ENCODE data around the gene NBEA. TPM values are rescaled to one million over a fixed set of nuclear protein-coding genes. Genes with fewer than 3 reads are reported as not detected.
A peak's percentile ranks its signal among the peaks of the same experiment; 100 is the strongest.

The NBEA gene
- total and polyA plus RNA-seq, 8 donors, result 1.6 to 36.0 (median 7.7) TPM

- Histone ChIP-seq H3K4me1 (peaks cover 0 to 12% (median 0%) of the 10 kb centered on the region in 4 donors), H3K9me3 (no peaks in the 10 kb centered on the region), H3K27ac (no peak overlapping the region), H3K4me3 (no peak overlapping the region), H3K27me3 (no peaks in the 10 kb centered on the region), H3K36me3 (peaks cover 0 to 5% (median 0%) of the 10 kb centered on the region in 4 donors)
- intact Hi-C loops (cut with DNase I; ENCODE audit: low total_unique reads), result no loop called here
- no peak for DNase-seq
- 43 to 67% (median 59%) methylated on average over 1 of the region's 1 CpG for WGBS, 5 donors
- no peak for TF ChIP-seq EP300 (IDR thresholded peaks at IDR 0.05)
- no peak for TF ChIP-seq CTCF (IDR thresholded peaks at IDR 0.05)
- TF ChIP-seq POLR2A (IDR thresholded peaks at IDR 0.05), result no peak
- no peak for TF ChIP-seq POLR2AphosphoS5 (IDR thresholded peaks at IDR 0.05)
These were observed 506.4 kb downstream of the NBEA start for GRCh38 chr13:35448465-35448864.

GRCh38 chr13:35449821-35450220 is 507.8 kb downstream of the NBEA start:
- no peaks in the 10 kb centered on the region for H3K27me3 ChIP-seq
- no peak for TF ChIP-seq POLR2A (IDR thresholded peaks at IDR 0.05)
- no peak for TF ChIP-seq CTCF (IDR thresholded peaks at IDR 0.05)
- TF ChIP-seq EP300 (IDR thresholded peaks at IDR 0.05), result no peak
- TF ChIP-seq POLR2AphosphoS5 (IDR thresholded peaks at IDR 0.05), result no peak
- H3K4me1 ChIP-seq, result peaks cover 0 to 12% (median 0%) of the 10 kb centered on the region in 4 donors
- intact Hi-C loops (cut with DNase I; ENCODE audit: low total_unique reads), result no loop called here
- 89 to 94% (median 92%) methylated on average over 2 of the region's 2 CpGs for whole genome bisulfite sequencing, 5 donors
- peak in 1 of 2 donors; percentile 35 for DNase-seq
- no peak overlapping the region for H3K27ac ChIP-seq
- no peaks in the 10 kb centered on the region for H3K9me3 ChIP-seq
- H3K36me3 ChIP-seq, result peaks cover 0 to 5% (median 0%) of the 10 kb centered on the region in 4 donors
- no peak overlapping the region for H3K4me3 ChIP-seq

DNA sequence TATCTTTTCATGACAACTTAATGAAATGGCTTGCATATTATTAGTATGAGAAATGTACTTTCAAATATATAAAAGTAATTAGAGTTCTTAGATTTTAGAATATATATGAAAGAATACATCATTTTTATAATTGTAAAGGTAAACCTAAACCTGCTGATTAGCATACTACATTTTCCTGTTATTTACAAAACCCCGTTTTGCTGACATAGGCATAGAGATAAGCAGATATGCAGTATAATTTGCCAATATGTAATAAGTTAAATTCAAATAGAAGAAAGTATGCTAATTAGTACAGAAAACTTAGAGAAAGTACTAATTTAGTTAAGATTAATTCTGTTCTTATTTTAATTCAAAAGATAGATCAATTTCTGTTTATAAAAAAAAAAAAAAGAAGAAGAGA is 513.0 kb downstream of the NBEA start:
- peaks cover 0 to 5% (median 0%) of the 10 kb centered on the region in 4 donors for H3K36me3 ChIP-seq
- no peak overlapping the region for H3K4me3 ChIP-seq
- H3K27me3 ChIP-seq, result no peaks in the 10 kb centered on the region
- no peaks in the 10 kb centered on the region for H3K9me3 ChIP-seq
- H3K4me1 ChIP-seq, result no peaks in the 10 kb centered on the region
- no peak overlapping the region for H3K27ac ChIP-seq
- WGBS, 5 donors, result 35 to 56% (median 50%) methylated on average over 1 of the region's 1 CpG
- TF ChIP-seq CTCF (IDR thresholded peaks at IDR 0.05), result no peak
- no peak for TF ChIP-seq EP300 (IDR thresholded peaks at IDR 0.05)
- TF ChIP-seq POLR2A (IDR thresholded peaks at IDR 0.05), result no peak
- no peak for TF ChIP-seq POLR2AphosphoS5 (IDR thresholded peaks at IDR 0.05)
- intact Hi-C loops (cut with DNase I; ENCODE audit: low total_unique reads), result no loop called here
- DNase-seq, result no peak

- 96 to 100% (median 98%) methylated on average over 3 of the region's 3 CpGs for WGBS, 5 donors
- intact Hi-C loops (cut with DNase I; ENCODE audit: low total_unique reads), result no loop called here
- Histone ChIP-seq H3K27me3 (no peaks in the 10 kb centered on the region), H3K27ac (no peak overlapping the region), H3K36me3 (peaks cover 0 to 5% (median 0%) of the 10 kb centered on the region in 4 donors), H3K4me1 (no peaks in the 10 kb centered on the region), H3K4me3 (no peak overlapping the region), H3K9me3 (no peaks in the 10 kb centered on the region)
- no peak for DNase-seq
- no peak for TF ChIP-seq EP300 (IDR thresholded peaks at IDR 0.05)
- no peak for TF ChIP-seq POLR2A (IDR thresholded peaks at IDR 0.05)
- no peak for TF ChIP-seq CTCF (IDR thresholded peaks at IDR 0.05)
- TF ChIP-seq POLR2AphosphoS5 (IDR thresholded peaks at IDR 0.05), result no peak
These were observed 515.2 kb downstream of the NBEA start for GRCh38 chr13:35457258-35457657.

All from stomach (tissue), 9 donors.